ENCODE measurements around the gene MMP17.

DNA sequence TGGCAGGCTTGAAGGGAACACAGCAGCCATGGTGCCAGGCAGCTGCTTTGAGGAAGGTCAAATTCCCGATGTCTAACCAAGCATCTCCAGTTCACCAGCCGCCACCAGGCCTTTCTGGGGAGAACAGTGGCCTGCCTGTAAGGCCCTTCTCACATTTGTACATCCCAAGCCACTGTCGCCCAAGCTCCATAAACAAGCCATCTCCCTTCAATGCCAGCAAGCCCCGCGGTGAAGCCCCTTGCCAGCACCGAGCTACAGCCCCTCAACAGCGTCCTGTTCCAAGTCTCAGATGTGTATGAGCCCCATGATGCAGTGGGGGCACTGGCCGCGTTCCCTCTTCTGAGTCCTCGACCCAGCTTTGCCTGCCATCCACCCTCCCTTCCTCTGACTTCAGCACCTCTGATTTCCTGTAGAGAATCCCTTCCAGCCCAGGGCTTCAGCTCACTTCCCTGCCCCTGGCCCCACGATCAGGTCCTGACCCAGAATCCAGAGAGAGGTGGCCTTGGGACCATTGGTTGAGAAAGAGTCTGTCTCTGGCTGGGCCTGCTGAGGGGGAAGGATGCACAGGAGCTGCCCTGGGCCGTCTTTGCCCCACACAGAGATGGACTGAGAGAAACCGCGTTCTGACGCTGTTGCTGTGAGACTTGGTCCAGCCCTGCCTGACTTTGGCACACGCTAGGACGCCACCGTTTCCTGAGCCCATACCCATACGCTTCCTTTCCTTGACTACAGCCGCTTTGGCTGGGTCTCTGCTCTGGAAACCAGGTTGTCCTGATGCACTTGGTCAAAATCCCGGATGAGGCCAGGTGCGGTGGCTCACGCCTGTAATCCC is 1.9 kb upstream of the MMP17 start:
- TF ChIP-seq, protein P1, sequence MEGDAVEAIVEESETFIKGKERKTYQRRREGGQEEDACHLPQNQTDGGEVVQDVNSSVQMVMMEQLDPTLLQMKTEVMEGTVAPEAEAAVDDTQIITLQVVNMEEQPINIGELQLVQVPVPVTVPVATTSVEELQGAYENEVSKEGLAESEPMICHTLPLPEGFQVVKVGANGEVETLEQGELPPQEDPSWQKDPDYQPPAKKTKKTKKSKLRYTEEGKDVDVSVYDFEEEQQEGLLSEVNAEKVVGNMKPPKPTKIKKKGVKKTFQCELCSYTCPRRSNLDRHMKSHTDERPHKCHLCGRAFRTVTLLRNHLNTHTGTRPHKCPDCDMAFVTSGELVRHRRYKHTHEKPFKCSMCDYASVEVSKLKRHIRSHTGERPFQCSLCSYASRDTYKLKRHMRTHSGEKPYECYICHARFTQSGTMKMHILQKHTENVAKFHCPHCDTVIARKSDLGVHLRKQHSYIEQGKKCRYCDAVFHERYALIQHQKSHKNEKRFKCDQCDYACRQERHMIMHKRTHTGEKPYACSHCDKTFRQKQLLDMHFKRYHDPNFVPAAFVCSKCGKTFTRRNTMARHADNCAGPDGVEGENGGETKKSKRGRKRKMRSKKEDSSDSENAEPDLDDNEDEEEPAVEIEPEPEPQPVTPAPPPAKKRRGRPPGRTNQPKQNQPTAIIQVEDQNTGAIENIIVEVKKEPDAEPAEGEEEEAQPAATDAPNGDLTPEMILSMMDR (IDR thresholded peaks at IDR 0.05), result no peak
- TF ChIP-seq POLR2A (IDR thresholded peaks at IDR 0.05), result no peak

All from esophagus squamous epithelium (tissue), 4 donors.